NCI-H2107 treated with DMSO at 0.1 percent for 48 hours (cell line): ENCODE measurements around the gene IL1B.

Experiments
- DNase-seq: peaks from one replicate; lab custom pipeline; 2025; ENCODE audit not compliant: unreplicated experiment; lab: John Stamatoyannopoulos, UW

IL1B gene

GRCh38 chr2:112784199-112785189 is 52.1 kb downstream of the IL1B start, which contains the start of gene IL1A:
IL1A (minus strand) TSS chr2:112784493; CDS start chr2:112783770, 723 bp downstream.
- DNase-seq: no peak

- no peak for DNase-seq
Measured at GRCh38 chr2:112783187-112783714, 53.3 kb downstream of the IL1B start.

GRCh38 chr2:112782234-112782799 is 54.3 kb downstream of the IL1B start:
- DNase-seq: no peak
